K562 (cell line): ENCODE results near the gene MRPS24. TPM values are rescaled to one million over a fixed set of nuclear protein-coding genes. Genes with fewer than 3 reads are reported as not detected.

Experiments
- ATF3 ChIP-seq, 2 experiments: fragments of 450-650 bp in 1 of 2; sonication (generic) in 1 of 2; formaldehyde crosslinking in 1 of 2; IDR thresholded peaks in 1 of 2; conservative IDR thresholded peaks in 1 of 2; 2 replicates each; pipeline versions ENCODE4 v1.6.1 to v1.8.1; 2016 to 2023; ENCODE audit warnings: mild to moderate bottlenecking in 2 of 2, moderate library complexity in 2 of 2, inconsistent platforms in 1 of 2, missing genetic modification reagents in 1 of 2
- ATF7 ChIP-seq: fragments of 450-650 bp; IDR thresholded peaks from 2 replicates; pipeline ENCODE4 v1.7.1; 2014; ENCODE audit warnings: mild to moderate bottlenecking, moderate library complexity
- CSDE1 ChIP-seq, 2 experiments: fragments of 450-650 bp; IDR thresholded peaks; 2 replicates each; pipeline ENCODE4 v1.6.1; 2016; ENCODE audit warnings: mild to moderate bottlenecking in 1 of 2
- EHMT2 ChIP-seq: fragments of 450-650 bp; IDR thresholded peaks from 2 replicates; pipeline ENCODE4 v1.6.1; 2018; ENCODE audit warnings: antibody characterized with exemption
- EZH2 ChIP-seq: IDR thresholded peaks from 2 replicates; pipeline ENCODE4 v1.6.1; 2012; ENCODE audit warnings: low read depth, mild to moderate bottlenecking, inconsistent platforms, low read length, borderline replicate concordance
- GABPB1 ChIP-seq: sonication (generic); formaldehyde crosslinking; IDR thresholded peaks from 2 replicates; pipeline ENCODE4 v1.8.0; 2022; ENCODE audit warnings: mild to moderate bottlenecking, missing genetic modification reagents
- HEY1 ChIP-seq: fragments of 250-450 bp; sonication (Bioruptor Pico); IDR thresholded peaks from 2 replicates; pipeline ENCODE4 v1.5.0; 2020; ENCODE audit warnings: mild to moderate bottlenecking, moderate library complexity, borderline replicate concordance
- KAT2B ChIP-seq: IDR thresholded peaks from one replicate; pipeline ENCODE4 v1.6.1; 2012; ENCODE audit warnings: low read depth, mild to moderate bottlenecking, control low read depth, inconsistent platforms, low read length, moderate library complexity
- MAZ ChIP-seq, 2 experiments: fragments of 450-650 bp in 1 of 2; sonication (generic) in 1 of 2; formaldehyde crosslinking; IDR thresholded peaks in 1 of 2; conservative IDR thresholded peaks in 1 of 2; 2 replicates each; pipeline versions ENCODE4 v1.4.0 to v1.5.0; 2020; ENCODE audit warnings: mild to moderate bottlenecking in 1 of 2, missing genetic modification reagents in 1 of 2
- MIER1 ChIP-seq: fragments of 450-650 bp; IDR thresholded peaks from 2 replicates; pipeline ENCODE4 v1.6.1; 2016; ENCODE audit warnings: antibody characterized with exemption, mild to moderate bottlenecking, low read depth
- MXI1 ChIP-seq: IDR thresholded peaks from 2 replicates; pipeline ENCODE4 v1.6.1; 2011; ENCODE audit warnings: low read depth, mild to moderate bottlenecking, improper control_type of control experiment, low read length
- PHTF2 ChIP-seq: fragments of 250-450 bp; sonication (Bioruptor Pico); IDR thresholded peaks from 2 replicates; pipeline ENCODE4 v1.5.0; 2021; ENCODE audit warnings: mild to moderate bottlenecking
- POLR2B ChIP-seq: fragments of 450-650 bp; IDR thresholded peaks from 2 replicates; pipeline ENCODE4 v1.6.1; 2018; ENCODE audit warnings: low read depth; ENCODE audit not compliant: partially characterized antibody
- RUNX1 ChIP-seq: sonication (generic); IDR thresholded peaks from 2 replicates; pipeline ENCODE4 v1.6.1; 2016; ENCODE audit warnings: antibody characterized with exemption, low read depth
- SNRNP70 ChIP-seq: fragments of 200-400 bp; formaldehyde crosslinking; optimal IDR thresholded peaks from 2 replicates; pipeline ENCODE3; 2017; ENCODE audit warnings: low read depth, low read length
- SUPT5H ChIP-seq: fragments of 450-650 bp; IDR thresholded peaks from 2 replicates; pipeline ENCODE4 v1.6.1; 2016
- TAF1 ChIP-seq: IDR thresholded peaks from 2 replicates; pipeline ENCODE4 v1.6.1; 2011; ENCODE audit warnings: mild to moderate bottlenecking, low read length, moderate library complexity; ENCODE audit not compliant: insufficient read depth, control insufficient read depth, severe bottlenecking; ENCODE audit errors: extremely low read depth
- ZBED1 ChIP-seq: IDR thresholded peaks from 2 replicates; pipeline ENCODE4 v1.6.1; 2014
- ZMIZ1 ChIP-seq, 2 experiments: fragments of 150-350 bp in 1 of 2; IDR thresholded peaks; 2 replicates each; pipeline ENCODE4 v1.6.1; 2012 to 2016; ENCODE audit warnings: low read depth in 2 of 2, low read length in 2 of 2, mild to moderate bottlenecking in 1 of 2, moderate library complexity in 1 of 2
- ZNF445 ChIP-seq: fragments of 250-450 bp; sonication (Bioruptor Pico); IDR thresholded peaks from 2 replicates; pipeline ENCODE4 v1.4.0; 2020; ENCODE audit warnings: low read depth, mild to moderate bottlenecking, moderate library complexity
- ZNF511 ChIP-seq: sonication (generic); formaldehyde crosslinking; IDR thresholded peaks from 2 replicates; pipeline ENCODE4 v1.8.0; 2022; ENCODE audit warnings: mild to moderate bottlenecking, missing genetic modification reagents
- ZNF584 ChIP-seq: fragments of 200-800 bp; sonication (Bioruptor generic); IDR thresholded peaks from 2 replicates; pipeline ENCODE4 v1.6.1; 2016; ENCODE audit warnings: low read depth, mild to moderate bottlenecking, missing genetic modification characterization, missing compliant biosample characterization
- ZNF764 ChIP-seq: fragments of 250-450 bp; sonication (Bioruptor Pico); IDR thresholded peaks from 2 replicates; pipeline ENCODE4 v1.4.0; 2020; ENCODE audit warnings: low read depth, mild to moderate bottlenecking, moderate library complexity
- ZNF766 ChIP-seq: fragments of 200-800 bp; sonication (Bioruptor generic); conservative IDR thresholded peaks from 2 replicates; pipeline ENCODE4 v1.6.1; 2016; ENCODE audit warnings: missing genetic modification characterization, missing compliant biosample characterization
- ZZZ3 ChIP-seq: fragments of 450-650 bp; IDR thresholded peaks from 2 replicates; pipeline ENCODE4 v1.6.1; 2016; ENCODE audit warnings: antibody characterized with exemption, mild to moderate bottlenecking, moderate library complexity
- polyA plus RNA-seq, 8 experiments: library from polyadenylated mRNA; depleted of rRNA in 4 of 8; stranded (reverse) in 5 of 8; unstranded in 3 of 8; fragments of >200 nt; fragmentation: Nextera tagmentation in 2 of 8; fragmentation: Illumina TruSeq in 1 of 8; extraction: Ambion mirVana in 2 of 8; extraction: Trizol in 1 of 8; gene quantifications; 2 replicates each; pipeline versions ENCODE4 v1.2.1 to v1.2.3, GENCODE V29; 2011 to 2014; ENCODE audit warnings: inconsistent platforms in 1 of 8, missing spikeins in 1 of 8
- total RNA-seq, 7 experiments: library from RNA; depleted of rRNA in 6 of 7; stranded (reverse); fragments of >200 nt in 6 of 7; fragmentation: Illumina TruSeq in 2 of 7; extraction: Trizol in 2 of 7; gene quantifications; 2 replicates each; pipeline versions ENCODE4 v1.2.1 to v1.2.3, GENCODE V29; 2011 to 2021; ENCODE audit warnings: low replicate concordance in 1 of 7

Gene MRPS24
- total and polyA plus RNA-seq, 9 of the 15 experiments (the other 6 are each of a cell fraction or from before 2014, with no cell fraction given) = 51.4 to 214 (median 169) TPM

GRCh38 chr7:43834463-43835251 is 34.7 kb downstream of the MRPS24 start (continued):
- no peak for TF ChIP-seq ZMIZ1 (IDR thresholded peaks at IDR 0.05; ENCODE audit: low read depth in 2 of 2, low read length in 2 of 2)
- peak; percentile 91 for TF ChIP-seq ATF3 (IDR thresholded peaks at IDR 0.05)
- peak; percentile 67; the same call in 1 of the 2 replicates for TF ChIP-seq ATF3 (CRISPR knock-in tag; conservative IDR thresholded peaks at IDR 0.05)
- no peak for TF ChIP-seq ZNF584 (CRISPR knock-in tag)
- no peak for TF ChIP-seq KAT2B
- TF ChIP-seq POLR2B = no peak
- TF ChIP-seq CSDE1 (IDR thresholded peaks at IDR 0.05) = no peak
- TF ChIP-seq EHMT2 = no peak
- 0 out of 2 replicates have a peak, but pooled peaks have one; percentile 39 for TF ChIP-seq ATF7
- no peak for TF ChIP-seq ZNF511
- TF ChIP-seq SUPT5H = no peak
- TF ChIP-seq MAZ (CRISPR knock-in tag; conservative IDR thresholded peaks at IDR 0.05 in 1 of 2, IDR thresholded peaks at IDR 0.05 in 1 of 2) = no peak
- no peak for TF ChIP-seq EZH2
- no peak for TF ChIP-seq ZNF445 (CRISPR knock-in tag)
- TF ChIP-seq ZNF766 (CRISPR knock-in tag) = no peak
- no peak for TF ChIP-seq ZZZ3
- TF ChIP-seq PHTF2 (CRISPR knock-in tag) = no peak
- TF ChIP-seq TAF1 = no peak
- no peak for TF ChIP-seq RUNX1
- TF ChIP-seq ZBED1 = no peak
- TF ChIP-seq GABPB1 (CRISPR knock-in tag) = no peak
- peak; percentile 87 for TF ChIP-seq MXI1
- TF ChIP-seq SNRNP70 = no peak
- no peak for TF ChIP-seq MIER1
- no peak for TF ChIP-seq ZNF764
- no peak for TF ChIP-seq HEY1 (CRISPR knock-in tag)
